ENCODE measurements around the gene SYT13.

The SYT13 gene, protein sequence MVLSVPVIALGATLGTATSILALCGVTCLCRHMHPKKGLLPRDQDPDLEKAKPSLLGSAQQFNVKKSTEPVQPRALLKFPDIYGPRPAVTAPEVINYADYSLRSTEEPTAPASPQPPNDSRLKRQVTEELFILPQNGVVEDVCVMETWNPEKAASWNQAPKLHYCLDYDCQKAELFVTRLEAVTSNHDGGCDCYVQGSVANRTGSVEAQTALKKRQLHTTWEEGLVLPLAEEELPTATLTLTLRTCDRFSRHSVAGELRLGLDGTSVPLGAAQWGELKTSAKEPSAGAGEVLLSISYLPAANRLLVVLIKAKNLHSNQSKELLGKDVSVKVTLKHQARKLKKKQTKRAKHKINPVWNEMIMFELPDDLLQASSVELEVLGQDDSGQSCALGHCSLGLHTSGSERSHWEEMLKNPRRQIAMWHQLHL

DNA sequence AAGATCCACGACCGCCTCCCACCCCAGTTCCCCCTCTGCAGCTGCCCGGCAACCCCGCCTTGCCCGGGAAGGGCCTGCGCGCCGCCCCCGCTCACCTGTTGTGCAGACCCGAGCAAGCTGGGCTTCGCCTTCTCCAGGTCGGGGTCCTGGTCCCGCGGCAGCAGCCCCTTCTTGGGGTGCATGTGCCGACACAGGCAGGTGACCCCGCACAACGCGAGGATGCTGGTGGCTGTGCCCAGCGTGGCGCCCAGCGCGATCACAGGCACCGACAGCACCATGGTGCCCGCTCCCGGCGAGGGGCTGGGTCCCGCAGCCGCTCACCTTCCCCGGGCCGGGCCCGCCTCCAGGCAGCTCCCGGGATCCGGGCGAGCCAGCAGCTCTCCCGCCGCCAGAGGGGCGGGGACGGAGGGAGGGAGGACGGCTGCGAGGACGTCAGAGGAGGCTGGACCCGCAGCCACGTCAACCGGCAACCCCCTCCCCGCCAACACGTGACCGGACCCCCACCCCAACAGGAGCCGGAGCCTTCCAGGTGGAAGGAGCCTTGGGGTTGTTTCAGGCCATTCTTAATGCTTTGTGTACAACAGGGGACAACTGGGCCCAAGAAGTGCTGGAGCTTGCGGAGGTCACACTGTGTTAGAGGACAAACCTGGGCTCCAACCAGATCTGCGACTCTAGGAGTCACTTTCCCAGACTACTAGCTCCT, at the start of gene SYT13:
TSS of gene SYT13 (minus strand) at position 412 of the 703 bp plus-strand sequence. CDS start at position 278, 134 bp downstream.
- no peak for DNase-seq (ENCODE audit: low spot score)

DNA sequence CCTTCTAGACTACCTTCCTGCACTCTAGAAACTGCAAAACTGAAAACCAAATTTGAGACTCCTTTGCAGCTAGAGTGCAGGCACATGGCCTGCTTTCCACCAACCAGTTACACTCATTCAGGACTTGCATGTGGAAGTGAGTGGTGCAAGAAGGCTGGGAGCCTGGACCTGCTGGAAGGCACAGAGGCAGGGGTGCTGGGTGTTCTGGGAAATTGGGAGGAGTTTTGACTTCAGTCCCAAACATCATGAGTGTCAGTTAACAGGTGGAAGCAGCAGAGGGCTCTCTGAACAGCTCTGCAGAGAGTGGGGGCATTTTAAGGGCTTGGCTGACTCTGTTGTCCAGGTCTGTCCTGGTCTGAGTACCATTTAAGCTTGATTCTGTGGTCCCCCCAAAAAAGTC, 49.3 kb upstream of the SYT13 start:
- no peak for DNase-seq (ENCODE audit: low spot score)

DNA sequence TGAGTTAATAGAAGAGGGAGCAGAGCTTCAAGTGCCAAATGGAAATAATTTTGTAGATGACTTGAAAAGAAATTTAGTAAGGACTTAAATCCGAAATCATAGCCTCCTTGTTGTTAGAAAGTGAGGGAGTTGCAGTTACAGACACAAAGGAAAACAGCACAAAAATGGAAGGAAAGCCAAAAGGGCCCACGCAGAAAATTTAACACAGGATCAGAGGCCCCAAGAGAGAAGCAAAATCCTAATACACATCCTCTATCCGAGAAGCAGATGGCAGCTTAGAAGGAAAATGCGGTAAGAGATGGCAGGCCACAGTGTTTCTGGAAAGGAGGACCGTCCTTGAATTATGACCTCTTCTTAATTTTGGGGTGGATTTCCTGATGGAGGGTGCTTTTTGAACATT, 48.7 kb upstream of the SYT13 start:
- DNase-seq (ENCODE audit: low spot score) = no peak

DNA sequence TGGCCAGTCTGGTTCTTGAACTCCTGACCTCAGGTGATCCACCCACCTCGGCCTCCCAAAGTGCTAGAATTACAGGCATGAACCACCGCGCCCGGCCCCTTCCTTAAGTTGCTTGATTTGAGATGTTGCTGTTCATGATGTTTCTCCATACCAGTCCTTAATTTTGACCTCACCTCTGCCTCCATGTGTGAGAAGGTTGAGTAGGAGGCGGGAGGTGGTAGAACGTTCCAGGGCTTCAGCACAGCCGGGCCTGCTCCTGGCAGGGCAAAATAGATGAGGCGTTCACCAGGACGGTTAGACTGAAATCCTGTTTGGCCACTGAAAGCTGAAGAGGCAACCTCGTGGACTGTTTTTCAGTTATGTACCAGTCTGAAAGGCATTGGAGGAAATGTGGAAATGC, 48.3 kb upstream of the SYT13 start:
- DNase-seq (ENCODE audit: low spot score) = no peak

DNA sequence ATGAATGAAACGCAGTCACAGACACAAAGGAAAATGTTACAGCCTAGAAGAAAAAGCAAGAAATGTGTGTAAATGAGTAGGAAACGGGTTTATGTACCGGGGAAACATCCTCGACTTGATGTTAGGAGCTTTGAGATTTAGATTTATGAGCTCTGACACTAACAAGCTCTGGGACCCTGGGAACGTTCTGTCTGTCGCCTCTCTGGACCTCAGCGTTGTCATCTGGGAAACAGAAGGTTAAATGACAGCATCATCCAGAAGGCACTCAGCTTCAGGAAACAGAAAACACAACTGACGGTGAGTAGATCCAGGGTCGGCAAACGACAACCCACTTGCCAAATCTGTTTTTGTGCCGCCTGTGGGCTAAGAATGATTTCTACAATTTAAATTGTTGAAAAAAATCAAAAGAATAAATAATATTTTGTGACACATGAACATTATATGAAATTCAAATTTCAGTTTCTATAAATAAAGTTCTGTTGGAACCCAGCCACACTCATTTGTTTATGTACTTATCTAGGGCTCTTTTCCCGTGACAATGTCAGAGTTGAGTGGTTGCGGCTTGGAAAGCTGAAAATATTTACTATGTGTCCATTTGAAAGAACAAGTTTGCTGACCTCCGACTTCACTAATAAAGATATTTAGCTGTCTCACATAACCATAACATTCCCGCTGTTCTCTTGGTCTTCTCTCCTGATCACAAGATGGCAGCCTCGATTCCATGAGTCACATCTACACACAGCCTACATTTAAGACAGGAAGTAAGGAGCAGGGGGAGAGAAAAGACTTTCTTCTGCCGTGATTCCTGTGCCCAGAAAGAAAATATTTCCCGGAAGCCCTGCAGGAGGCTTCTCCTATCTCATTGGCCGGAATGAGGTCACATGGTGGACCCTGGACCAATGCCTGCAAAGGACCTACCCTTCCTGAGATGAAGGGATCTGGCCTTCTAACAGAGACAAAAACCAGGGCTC, 47.1 kb upstream of the SYT13 start:
- no peak for DNase-seq (ENCODE audit: low spot score)

DNA sequence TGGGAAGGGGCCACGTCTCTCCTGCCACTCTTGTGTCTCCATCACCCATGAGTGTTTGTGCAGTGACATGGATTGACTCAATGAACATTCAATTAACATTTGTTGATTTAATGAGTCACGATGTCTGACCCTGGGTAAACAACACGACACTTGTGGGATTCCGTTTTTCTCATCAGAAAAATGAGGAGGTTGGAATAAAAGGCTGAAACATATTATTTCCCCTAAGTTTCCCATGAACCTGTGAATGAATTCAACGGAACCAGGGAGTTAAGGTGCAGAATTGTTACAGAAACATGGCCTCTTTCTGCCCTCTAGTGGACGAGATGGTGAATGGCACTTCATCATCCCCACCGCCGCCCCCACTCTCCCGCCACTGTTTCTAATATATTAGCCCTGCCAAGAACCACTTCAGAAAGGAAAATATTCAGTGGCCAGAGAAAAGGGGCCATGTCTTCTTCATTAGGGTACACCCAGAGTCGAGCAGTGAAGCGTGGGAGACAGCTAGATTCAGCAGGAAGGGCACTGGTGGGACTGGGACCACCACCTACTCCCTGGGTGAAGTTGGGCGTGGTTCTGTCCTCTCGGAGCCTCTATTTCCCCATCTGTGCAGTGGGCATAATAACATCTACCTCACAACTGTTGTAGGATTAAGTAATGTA, 46.3 kb upstream of the SYT13 start:
- peak; percentile 50 for DNase-seq (ENCODE audit: low spot score)

DNA sequence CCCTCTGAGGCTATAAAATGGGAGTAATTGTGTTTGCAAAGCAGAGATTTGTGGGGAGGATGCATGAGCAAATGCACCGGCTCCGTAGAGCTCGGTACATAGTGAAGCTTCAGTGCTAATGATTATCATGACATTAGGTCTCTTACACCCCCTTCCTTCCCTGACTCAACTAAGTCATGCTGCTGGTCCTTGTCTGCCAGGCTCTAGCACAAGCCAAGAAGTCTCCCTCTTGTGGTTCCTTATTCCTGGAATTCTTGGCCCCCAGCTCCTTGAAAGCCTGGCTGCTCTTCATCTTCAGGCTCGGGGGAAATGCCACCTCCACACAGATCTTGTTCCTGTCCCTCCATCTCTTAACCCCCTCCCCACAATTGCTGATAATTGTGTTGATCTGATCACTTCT, 45.7 kb upstream of the SYT13 start:
- no peak for DNase-seq (ENCODE audit: low spot score)

DNA sequence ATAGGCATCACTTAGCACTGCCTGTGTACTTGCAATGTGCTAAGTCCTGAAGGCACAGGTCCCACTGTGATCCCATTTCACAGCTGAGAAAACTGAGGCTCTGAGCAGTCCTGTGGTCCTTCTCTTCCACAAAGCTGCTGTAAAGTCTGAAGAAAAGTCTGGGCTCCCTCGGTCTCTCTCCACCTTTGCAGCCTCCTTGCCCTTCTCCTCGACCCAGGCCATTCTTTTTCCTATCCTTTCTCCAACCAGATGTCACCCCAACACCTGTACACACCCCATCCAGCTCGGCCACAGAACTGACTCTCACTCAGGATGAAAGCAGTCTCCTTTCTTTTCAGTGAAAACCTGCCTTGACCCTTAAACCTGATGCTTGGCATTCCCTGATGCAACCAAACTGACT, 42.6 kb upstream of the SYT13 start:
- DNase-seq (ENCODE audit: low spot score) = no peak

DNA sequence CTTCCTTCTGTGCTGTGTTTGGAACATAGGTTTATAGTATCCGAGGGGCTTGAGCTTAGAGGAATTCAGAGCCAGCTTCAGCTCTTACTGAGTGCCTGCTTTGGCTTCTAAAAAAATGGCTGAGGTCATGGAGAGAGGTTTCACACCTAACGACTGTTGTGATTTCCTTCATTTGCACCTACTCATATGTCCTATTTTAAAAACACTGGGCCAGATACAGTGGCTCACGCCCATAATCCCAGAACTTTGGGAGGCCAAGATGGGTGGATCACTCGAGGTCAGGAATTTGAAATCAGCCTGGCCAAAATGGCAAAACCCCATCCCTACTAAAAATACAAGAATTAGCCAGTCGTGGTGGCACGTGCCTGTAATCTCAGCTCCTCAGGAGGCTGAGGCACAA, 38.3 kb upstream of the SYT13 start:
- DNase-seq (ENCODE audit: low spot score) = no peak

DNA sequence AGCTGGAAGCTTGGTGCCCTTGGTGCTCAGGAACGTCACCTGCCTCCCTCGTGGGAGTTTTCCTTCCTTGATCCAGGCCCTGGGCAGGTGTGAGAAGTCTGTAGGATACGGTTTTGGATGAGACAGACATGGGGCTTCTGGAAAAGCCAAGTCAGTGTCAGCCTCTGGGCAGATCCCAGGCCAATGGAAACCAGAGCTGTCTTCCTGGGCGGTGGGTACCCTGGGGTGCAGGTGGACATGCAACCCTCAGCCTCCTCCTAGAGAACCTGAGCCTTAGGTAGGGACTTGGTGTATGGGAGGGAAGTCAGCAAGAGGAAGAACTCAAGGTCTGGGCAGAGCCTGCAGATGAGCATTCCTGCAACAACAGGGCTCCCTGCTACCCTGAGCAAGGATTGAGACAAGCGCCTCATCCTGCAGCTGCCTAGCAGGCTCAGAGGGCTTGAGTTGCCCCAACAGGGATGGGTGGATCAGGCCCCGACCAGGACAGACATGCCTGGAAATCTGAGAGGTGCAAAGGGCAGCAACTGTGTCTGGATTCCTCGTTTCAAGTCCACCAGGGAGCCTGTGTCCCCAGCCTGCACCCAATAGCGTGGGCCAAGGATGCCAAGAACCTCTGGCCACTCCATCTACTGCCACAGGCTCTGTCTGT, 37.6 kb upstream of the SYT13 start:
- DNase-seq (ENCODE audit: low spot score) = no peak

DNA sequence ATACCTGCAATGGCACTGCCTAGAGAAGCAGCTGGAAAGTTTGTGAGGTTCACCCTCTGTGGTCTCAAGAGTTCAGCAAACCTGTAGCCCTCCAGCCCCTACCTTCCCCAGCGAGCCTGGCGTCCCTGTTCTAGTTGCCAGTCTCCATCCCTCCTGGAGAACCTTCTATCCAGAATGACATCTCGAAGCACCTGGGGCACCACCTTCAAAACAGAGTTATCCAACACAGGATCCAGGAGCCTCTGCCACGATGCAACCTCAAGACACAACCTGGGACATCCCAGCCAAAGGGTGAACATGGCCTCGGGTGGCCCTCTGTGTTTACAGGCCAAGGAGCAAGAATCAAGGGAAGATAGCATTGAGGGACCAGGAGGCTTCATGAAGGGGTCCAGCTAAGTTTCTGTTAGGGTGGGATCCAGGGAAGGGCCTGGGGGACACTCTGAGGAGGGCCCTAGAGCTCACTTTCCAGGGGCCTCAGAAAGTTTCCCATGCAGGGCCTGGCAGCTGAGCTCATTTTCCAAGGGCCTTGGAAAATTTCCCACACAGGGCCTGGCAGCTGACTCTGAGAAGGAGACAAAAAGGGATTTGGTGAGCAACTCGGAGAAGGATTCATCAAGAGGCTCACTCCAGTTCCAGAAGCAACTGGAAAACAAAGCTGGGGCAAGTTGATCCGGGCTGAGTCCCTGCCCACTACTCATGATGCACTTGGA, 36.9 kb upstream of the SYT13 start:
- DNase-seq (ENCODE audit: low spot score) = no peak

DNA sequence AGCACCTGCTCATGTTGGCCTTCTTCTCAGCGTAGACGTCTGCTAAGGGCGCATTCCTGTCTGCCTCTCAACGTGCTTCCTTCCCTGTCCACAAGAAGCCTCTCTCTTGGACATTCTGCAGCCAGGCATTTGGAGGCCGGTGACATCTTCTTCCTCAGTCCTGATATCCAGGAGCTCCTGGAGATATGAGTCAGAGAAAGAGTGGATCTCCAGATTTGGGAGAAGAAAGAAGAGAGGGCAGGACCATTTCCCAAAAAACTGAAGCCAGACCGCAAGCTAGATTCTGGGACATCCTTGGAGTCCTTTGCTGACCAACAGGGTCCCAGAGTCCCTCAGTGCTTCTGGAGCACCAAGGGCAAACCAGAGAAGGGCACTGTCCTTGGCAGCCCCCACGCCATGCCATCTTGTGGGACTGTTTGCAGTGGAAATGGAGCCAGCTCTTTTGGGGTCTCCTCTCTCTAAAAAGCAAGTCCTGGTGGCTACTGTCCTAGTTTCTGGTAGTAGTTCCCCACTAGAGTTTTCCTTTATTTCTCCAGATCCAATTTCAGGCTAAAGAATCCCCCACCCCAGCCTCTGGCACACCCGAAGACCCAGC, 36.1 kb upstream of the SYT13 start:
- no peak for DNase-seq (ENCODE audit: low spot score)

DNA sequence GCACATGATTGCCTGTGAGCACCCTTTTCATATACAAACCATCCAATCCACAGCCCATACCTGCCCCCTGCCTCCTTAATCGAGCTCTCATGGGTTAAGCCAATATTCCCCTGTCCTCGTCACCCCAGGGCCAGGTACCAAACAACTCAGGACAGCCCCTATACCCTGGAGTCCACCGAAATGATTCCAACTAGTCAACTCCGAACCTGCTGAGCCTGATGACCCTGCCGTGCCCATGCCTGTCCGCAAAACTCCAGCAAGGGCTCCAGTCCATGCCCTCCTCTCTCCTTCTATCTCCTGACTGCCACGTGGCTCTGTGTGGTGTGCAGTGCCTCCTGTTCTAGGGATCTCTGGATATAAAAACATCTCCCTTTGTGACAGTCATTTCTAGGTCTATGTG, 35.5 kb upstream of the SYT13 start:
- no peak for DNase-seq (ENCODE audit: low spot score)

DNA sequence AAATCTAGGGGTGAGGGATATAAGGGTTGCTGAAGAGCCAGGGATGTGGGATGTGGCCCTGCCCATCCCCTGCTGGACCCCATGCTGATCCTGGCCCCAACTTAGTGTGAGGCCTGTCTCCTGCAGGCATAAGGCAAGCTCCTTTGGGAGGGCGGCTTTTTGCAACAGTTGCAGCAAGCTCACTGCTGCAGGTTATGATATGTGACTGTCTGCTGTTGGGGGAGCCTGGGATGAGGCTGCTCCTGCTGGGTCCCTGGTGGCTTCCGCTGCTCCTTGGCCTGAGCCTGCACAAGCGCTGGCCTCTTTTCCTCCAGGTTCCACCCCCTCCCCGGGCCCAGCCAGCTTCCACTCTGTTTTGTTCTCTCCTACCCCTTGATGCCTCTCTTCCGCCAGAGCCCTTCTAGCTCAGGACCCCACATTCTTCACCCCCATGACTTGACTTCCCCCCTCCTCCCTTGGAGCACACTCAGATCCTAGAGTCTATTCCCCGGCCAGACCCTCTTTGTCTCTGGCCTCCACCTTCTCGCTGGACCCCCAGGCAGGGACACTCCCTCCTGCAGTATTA, 35.0 kb upstream of the SYT13 start:
- DNase-seq (ENCODE audit: low spot score) = no peak

DNA sequence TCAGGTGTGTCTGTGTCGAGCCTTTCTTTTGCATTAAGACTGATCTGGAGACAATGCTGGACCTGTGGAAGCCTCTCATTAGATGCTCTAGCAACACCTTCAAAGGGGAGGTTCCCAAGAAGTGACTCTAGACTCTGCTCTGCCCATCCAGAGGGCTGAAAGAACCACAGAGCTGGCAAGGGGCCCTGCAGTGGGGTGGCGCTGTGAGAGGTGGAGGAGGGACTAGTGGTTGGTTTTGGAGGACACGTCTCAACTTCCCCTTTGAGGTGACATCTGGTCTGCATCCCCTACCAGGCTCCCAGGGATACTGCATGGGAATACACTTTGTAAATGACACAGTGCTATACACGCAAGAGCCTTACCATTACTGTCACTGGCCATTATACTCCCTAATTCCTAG, 34.2 kb upstream of the SYT13 start:
- DNase-seq (ENCODE audit: low spot score) = no peak

DNA sequence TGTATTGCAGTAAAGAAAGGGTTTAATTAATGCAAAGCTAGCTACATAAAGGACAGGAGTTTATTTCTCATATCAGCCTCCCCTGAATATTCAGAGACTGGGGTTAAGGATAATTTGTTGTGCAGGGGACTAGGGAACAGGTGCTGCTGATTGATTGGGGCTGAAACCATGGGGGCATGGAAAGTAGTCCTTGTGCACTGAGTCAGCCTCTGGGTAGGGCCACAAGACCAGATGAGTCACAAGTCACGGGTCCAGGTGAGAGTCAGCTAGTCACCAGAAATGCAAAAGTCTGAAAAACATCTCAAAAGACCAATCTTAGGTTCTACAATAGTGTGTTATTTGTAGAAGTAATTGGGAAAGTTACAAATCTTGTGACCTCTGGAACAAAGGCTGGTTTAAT, 32.9 kb upstream of the SYT13 start:
- DNase-seq (ENCODE audit: low spot score) = no peak

DNA sequence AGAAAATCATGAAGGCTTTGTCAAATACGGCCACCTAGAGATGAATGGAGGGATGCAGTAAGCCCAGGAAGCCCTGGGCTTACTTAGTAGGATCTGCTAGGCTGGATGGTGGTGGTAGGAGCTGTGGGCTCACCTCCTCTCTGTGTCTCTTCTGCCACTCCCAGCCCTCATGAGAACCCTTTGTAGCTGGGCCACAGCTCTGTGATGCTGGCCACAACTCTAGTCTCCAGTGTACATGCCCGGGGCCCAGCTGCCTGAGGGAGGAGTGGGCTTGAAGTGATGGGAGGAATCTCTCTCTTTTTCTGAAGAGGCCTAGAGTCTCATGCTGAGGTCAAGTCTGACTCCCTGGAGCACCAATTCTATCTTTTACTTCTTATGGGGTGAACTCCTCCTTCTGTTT, 32.4 kb upstream of the SYT13 start:
- no peak for DNase-seq (ENCODE audit: low spot score)

DNA sequence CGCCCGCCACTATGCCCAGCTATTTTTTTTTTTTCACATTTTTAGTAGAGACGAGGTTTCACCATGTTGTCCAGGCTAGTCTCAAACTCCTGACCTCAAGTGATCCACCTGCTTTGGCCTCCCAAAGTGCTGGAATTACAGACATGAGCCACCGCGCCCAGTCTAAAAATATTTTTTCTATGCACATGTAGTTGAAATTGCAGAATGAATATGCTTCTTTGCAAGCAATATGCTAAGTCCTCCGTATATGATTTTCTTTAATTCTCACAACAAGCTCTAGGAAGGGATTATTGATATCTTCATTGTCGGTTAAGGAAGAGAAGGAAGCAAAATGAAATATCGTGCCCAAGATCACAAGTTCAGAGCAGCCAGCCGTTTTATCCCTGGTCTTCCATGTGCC, 30.1 kb upstream of the SYT13 start:
- no peak for DNase-seq (ENCODE audit: low spot score)

DNA sequence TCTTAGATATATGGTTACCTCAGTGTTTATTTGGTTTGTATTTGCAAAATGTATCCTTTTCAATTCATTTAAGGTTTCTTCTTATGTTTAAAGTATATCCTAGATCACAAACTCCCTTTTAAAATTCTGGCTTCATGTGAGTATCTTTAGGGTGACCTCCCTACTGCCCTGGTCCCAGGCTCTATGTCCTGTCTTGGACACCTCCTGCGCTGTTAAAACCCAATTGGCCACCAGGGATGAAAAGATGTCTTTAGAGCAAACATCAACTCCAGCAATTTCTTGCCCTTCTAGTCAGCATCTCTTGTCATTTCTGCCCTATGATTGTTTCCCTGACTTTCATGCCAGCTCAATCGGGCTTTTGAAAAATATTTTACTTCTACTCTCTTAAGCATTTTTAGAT, 28.8 kb upstream of the SYT13 start:
- DNase-seq (ENCODE audit: low spot score) = no peak

Measured in CD4-positive, alpha-beta T cell treated with Interleukin-2 at 100 ng/mL for 4 hours (primary cell).